HepG2 (cell line): ENCODE data around the gene SPTA1. TPM values are rescaled to one million over a fixed set of nuclear protein-coding genes. Genes with fewer than 3 reads are reported as not detected.

Experiments used
- ATAC-seq: fragments of 200-7000 bp; cut with Tn5 transposase; 3 replicates; pipeline ENCODE4 v1.9.1; 2020; ENCODE audit warnings: mild to moderate bottlenecking, moderate library complexity
- BruUV-seq: library from RNA; stranded (reverse); fragments of 400-500 nt; replicated peaks from 2 replicates; lab custom pipeline; 2021; lab: Mats Ljungman, UMichigan
- CTCF ChIA-PET: fragments of 300-600 bp; formaldehyde crosslinking; extraction: SDS; loops from one replicate; lab custom pipeline; 2021; ENCODE audit warnings: low total read pairs, inconsistent platforms, low intra/inter-chr PET ratio; lab: Yijun Ruan, JAX
- POLR2A ChIA-PET: fragments of 350-600 bp; sonication (Branson Sonifier 250); formaldehyde crosslinking; loops from one replicate; lab custom pipeline; 2020; ENCODE audit warnings: antibody characterized with exemption, inconsistent platforms; lab: Yijun Ruan, JAX
- DNase-seq: peaks from one replicate; pipeline ENCODE4 v3.0.0-alpha.2; 2015; ENCODE audit warnings: low spot score
- FAIRE-seq: peaks from 3 replicates; lab custom pipeline; 2011; peaks lifted over from hg19 to GRCh38; lab: Jason Lieb, UNC
- H2AFZ ChIP-seq: one replicate; pipeline ENCODE4 v1.6.1; 2011; ENCODE audit warnings: low read length, inconsistent platforms
- H3K27ac ChIP-seq: fragments of 300-600 bp; 3 replicates; pipeline ENCODE4 v1.8.0; 2011; ENCODE audit warnings: mixed run types, mild to moderate bottlenecking, mixed read lengths, low read length, inconsistent platforms; ENCODE audit not compliant: insufficient read depth; ENCODE audit errors: extremely low read length
- H3K27me3 ChIP-seq, 2 experiments: fragments of 200-600 bp in 1 of 2; 2 replicates in 1 of 2; 3 replicates in 1 of 2; pipeline versions ENCODE4 v1.6.0 to v1.8.0; 2011; ENCODE audit warnings: low read length in 2 of 2, mild to moderate bottlenecking in 2 of 2, moderate library complexity in 2 of 2, inconsistent platforms in 1 of 2; ENCODE audit not compliant: insufficient read depth in 2 of 2, control insufficient read depth in 1 of 2
- H3K36me3 ChIP-seq, 2 experiments: fragments of 200-600 bp in 1 of 2; replicated peaks in 1 of 2; 2 replicates in 1 of 2; 3 replicates in 1 of 2; pipeline versions ENCODE4 v1.5.1 to v1.8.0; 2011; ENCODE audit warnings: low read length in 2 of 2, inconsistent platforms in 1 of 2; ENCODE audit not compliant: insufficient read depth in 2 of 2, control insufficient read depth in 1 of 2
- H3K4me1 ChIP-seq: 2 replicates; pipeline ENCODE4 v1.5.1; 2012; ENCODE audit warnings: low read length, inconsistent platforms; ENCODE audit not compliant: insufficient read depth
- H3K4me2 ChIP-seq: 2 replicates; pipeline ENCODE4 v1.6.0; 2011; ENCODE audit warnings: low read depth, low read length, inconsistent platforms
- H3K4me3 ChIP-seq, 3 experiments: fragments of 200-600 bp in 1 of 3; sonication (generic), shearing (Covaris generic) in 1 of 3; replicated peaks in 1 of 3; 2 replicates each; pipeline ENCODE4 v1.5.1; 2011 to 2016; ENCODE audit warnings: low read length in 3 of 3, inconsistent platforms in 2 of 3, low read depth in 2 of 3, mild to moderate bottlenecking in 2 of 3, control low read depth in 1 of 3, mixed read lengths in 1 of 3; ENCODE audit not compliant: insufficient read depth in 1 of 3
- H3K79me2 ChIP-seq: one replicate; pipeline ENCODE4 v1.6.1; 2011; ENCODE audit warnings: low read length, inconsistent platforms; ENCODE audit not compliant: insufficient read depth
- H3K9ac ChIP-seq: 2 replicates; pipeline ENCODE4 v1.6.0; 2011; ENCODE audit warnings: mild to moderate bottlenecking, low read depth, low read length, inconsistent platforms; ENCODE audit not compliant: insufficient read depth
- H3K9me3 ChIP-seq: 2 replicates; pipeline ENCODE4 v1.5.1; 2012; ENCODE audit warnings: mild to moderate bottlenecking, low read length
- H4K20me1 ChIP-seq: 2 replicates; pipeline ENCODE4 v1.6.0; 2011; ENCODE audit warnings: inconsistent platforms, mild to moderate bottlenecking, low read length, moderate library complexity; ENCODE audit not compliant: insufficient read depth
- KLF9 ChIP-seq: IDR thresholded peaks from 2 replicates; pipeline ENCODE4 v1.6.1; 2016; ENCODE audit warnings: low read depth
- KMT2A ChIP-seq: sonication (generic); formaldehyde crosslinking; IDR thresholded peaks from 2 replicates; pipeline ENCODE4 v1.4.0; 2020; ENCODE audit warnings: missing genetic modification reagents
- MIER2 ChIP-seq: IDR thresholded peaks from 2 replicates; pipeline ENCODE4 v1.6.1; 2016; ENCODE audit warnings: missing biosample characterization, missing genetic modification reagents
- TBX2 ChIP-seq: sonication (generic); formaldehyde crosslinking; IDR thresholded peaks from 2 replicates; pipeline ENCODE4 v1.5.0; 2020; ENCODE audit warnings: missing genetic modification reagents, mild to moderate bottlenecking, borderline replicate concordance
- ZNF292 ChIP-seq: sonication (generic); formaldehyde crosslinking; IDR thresholded peaks from 2 replicates; pipeline ENCODE4 v1.8.1; 2022; ENCODE audit warnings: mild to moderate bottlenecking, low read depth, missing genetic modification reagents, borderline replicate concordance
- WGBS: methylation state at CpG from one replicate; pipeline ENCODE4 v1.1.6; 2017; ENCODE audit warnings: low lambda C conversion rate; 5-methylcytosine and 5-hydroxymethylcytosine counted together
- in situ Hi-C: cut with HindIII; loops from 2 replicates; pipeline ENCODE4 v1.10.0; 2017; ENCODE audit warnings: low pct_unique_long_range_greater_than_20kb; ENCODE audit not compliant: extremely low pct_ligation_motif_present
- intact Hi-C: fragments of 100-400 bp; cut with micrococcal nuclease; formaldehyde crosslinking; loops from one replicate; pipeline ENCODE4 v1.10.0; 2022; ENCODE audit not compliant: unreplicated experiment
- polyA plus RNA-seq, 8 experiments: library from polyadenylated mRNA; depleted of rRNA in 3 of 8; stranded (reverse) in 7 of 8; unstranded in 1 of 8; fragments of >200 nt; fragmentation: Illumina TruSeq in 4 of 8; extraction: Trizol in 4 of 8; gene quantifications; 2 replicates each; pipeline versions ENCODE4 v1.2.1 to v1.2.3, GENCODE V29; 2011 to 2016; ENCODE audit warnings: low read depth in 4 of 8, missing spikeins in 1 of 8, mixed read lengths in 1 of 8; ENCODE audit not compliant: insufficient read depth in 1 of 8
- total RNA-seq, 5 experiments: library from RNA; depleted of rRNA; stranded (reverse); fragments of >200 nt; fragmentation: Illumina TruSeq; extraction: Trizol; gene quantifications; 2 replicates each; pipeline ENCODE4 v1.2.3, GENCODE V29; 2016; ENCODE audit warnings: low read depth in 1 of 5
- TF ChIP-seq, protein P1 (sequence below): sonication (generic); formaldehyde crosslinking; IDR thresholded peaks from 2 replicates; pipeline ENCODE4 v1.5.1; 2020; ENCODE audit warnings: mild to moderate bottlenecking, missing genetic modification reagents
- TF ChIP-seq, protein P2 (sequence below): conservative IDR thresholded peaks from 2 replicates; pipeline ENCODE4 v1.6.1; 2018; ENCODE audit warnings: missing genetic modification reagents
- TF ChIP-seq, protein P3 (sequence below): IDR thresholded peaks from 2 replicates; pipeline ENCODE4 v1.6.1; 2016; ENCODE audit warnings: low read depth, borderline replicate concordance
- TF ChIP-seq, protein P4 (sequence below): sonication (generic); formaldehyde crosslinking; IDR thresholded peaks from 2 replicates; pipeline ENCODE4 v1.4.0; 2020; ENCODE audit warnings: missing genetic modification reagents
- TF ChIP-seq, protein P5 (sequence below): sonication (generic); formaldehyde crosslinking; IDR thresholded peaks from 2 replicates; pipeline ENCODE4 v1.8.1; 2023; ENCODE audit warnings: missing genetic modification reagents, mild to moderate bottlenecking, borderline replicate concordance
- TF ChIP-seq, protein P6 (sequence below): sonication (generic); formaldehyde crosslinking; IDR thresholded peaks from 2 replicates; pipeline ENCODE4 v1.8.1; 2022; ENCODE audit warnings: mild to moderate bottlenecking, missing genetic modification reagents

Gene SPTA1
- total and polyA plus RNA-seq, 2 of the 13 experiments (the other 11 are each of a cell fraction or from before 2014, with no cell fraction given): not detected

DNA sequence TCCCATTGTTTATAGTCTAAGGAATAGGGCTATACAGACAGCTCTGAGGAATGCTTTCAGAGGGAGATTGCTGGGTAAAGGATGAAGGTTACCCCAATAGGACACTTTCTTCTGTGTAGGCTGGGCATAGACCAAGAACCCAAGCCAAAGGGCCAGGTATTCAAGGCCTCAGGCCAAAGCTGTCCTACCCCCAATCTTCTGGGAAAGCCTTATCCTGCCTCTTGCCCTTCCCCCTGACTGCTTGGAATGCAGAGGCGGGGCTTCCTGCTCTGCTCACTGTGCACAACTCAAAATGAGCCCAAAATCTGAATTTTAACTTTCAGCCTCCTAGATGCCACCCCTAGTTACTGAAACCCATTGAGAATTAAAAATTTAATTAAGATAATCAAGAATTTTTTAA is 79.2 kb downstream of the SPTA1 start:
- CTCF ChIA-PET: no interaction called here
- H3K4me3 ChIP-seq: no peak overlapping the region

More for the DNA sequence above, 79.2 kb downstream of the SPTA1 start:
- H3K9me3 ChIP-seq: peaks cover 65% of the 10 kb centered on the region
- intact Hi-C loops (no loop called here), in situ Hi-C loops (no loop called here)
- no peak overlapping the region for H3K9ac ChIP-seq
- no peak for TF ChIP-seq TBX2
- TF ChIP-seq MIER2 (CRISPR knock-in tag): no peak
- TF ChIP-seq, protein P1, sequence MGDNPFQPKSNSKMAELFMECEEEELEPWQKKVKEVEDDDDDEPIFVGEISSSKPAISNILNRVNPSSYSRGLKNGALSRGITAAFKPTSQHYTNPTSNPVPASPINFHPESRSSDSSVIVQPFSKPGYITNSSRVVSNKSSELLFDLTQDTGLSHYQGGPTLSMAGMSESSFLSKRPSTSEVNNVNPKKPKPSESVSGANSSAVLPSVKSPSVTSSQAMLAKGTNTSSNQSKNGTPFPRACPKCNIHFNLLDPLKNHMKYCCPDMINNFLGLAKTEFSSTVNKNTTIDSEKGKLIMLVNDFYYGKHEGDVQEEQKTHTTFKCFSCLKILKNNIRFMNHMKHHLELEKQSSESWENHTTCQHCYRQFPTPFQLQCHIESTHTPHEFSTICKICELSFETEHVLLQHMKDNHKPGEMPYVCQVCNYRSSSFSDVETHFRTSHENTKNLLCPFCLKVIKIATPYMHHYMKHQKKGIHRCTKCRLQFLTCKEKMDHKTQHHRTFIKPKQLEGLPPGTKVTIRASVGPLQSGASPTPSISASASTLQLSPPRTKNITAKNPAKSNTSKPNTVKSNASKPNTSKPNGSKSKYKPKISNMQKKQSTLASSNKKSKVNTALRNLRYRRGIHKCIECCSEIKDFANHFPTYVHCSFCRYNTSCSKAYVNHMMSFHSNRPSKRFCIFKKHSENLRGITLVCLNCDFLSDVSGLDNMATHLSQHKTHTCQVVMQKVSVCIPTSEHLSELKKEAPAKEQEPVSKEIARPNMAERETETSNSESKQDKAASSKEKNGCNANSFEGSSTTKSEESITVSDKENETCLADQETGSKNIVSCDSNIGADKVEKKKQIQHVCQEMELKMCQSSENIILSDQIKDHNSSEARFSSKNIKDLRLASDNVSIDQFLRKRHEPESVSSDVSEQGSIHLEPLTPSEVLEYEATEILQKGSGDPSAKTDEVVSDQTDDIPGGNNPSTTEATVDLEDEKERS (CRISPR knock-in tag): no peak
- TF ChIP-seq KMT2A: no peak
- no peak for TF ChIP-seq ZNF292
- TF ChIP-seq, protein P2, sequence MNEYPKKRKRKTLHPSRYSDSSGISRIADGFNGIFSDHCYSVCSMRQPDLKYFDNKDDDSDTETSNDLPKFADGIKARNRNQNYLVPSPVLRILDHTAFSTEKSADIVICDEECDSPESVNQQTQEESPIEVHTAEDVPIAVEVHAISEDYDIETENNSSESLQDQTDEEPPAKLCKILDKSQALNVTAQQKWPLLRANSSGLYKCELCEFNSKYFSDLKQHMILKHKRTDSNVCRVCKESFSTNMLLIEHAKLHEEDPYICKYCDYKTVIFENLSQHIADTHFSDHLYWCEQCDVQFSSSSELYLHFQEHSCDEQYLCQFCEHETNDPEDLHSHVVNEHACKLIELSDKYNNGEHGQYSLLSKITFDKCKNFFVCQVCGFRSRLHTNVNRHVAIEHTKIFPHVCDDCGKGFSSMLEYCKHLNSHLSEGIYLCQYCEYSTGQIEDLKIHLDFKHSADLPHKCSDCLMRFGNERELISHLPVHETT (CRISPR knock-in tag): no peak
- TF ChIP-seq, protein P3, sequence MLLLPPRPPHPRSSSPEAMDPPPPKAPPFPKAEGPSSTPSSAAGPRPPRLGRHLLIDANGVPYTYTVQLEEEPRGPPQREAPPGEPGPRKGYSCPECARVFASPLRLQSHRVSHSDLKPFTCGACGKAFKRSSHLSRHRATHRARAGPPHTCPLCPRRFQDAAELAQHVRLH: no peak
- TF ChIP-seq, protein P4, sequence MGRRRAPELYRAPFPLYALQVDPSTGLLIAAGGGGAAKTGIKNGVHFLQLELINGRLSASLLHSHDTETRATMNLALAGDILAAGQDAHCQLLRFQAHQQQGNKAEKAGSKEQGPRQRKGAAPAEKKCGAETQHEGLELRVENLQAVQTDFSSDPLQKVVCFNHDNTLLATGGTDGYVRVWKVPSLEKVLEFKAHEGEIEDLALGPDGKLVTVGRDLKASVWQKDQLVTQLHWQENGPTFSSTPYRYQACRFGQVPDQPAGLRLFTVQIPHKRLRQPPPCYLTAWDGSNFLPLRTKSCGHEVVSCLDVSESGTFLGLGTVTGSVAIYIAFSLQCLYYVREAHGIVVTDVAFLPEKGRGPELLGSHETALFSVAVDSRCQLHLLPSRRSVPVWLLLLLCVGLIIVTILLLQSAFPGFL (CRISPR knock-in tag): no peak
- TF ChIP-seq KLF9 (CRISPR knock-in tag): no peak
- TF ChIP-seq, protein P5, sequence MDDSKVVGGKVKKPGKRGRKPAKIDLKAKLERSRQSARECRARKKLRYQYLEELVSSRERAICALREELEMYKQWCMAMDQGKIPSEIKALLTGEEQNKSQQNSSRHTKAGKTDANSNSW: no peak
- TF ChIP-seq, protein P6, sequence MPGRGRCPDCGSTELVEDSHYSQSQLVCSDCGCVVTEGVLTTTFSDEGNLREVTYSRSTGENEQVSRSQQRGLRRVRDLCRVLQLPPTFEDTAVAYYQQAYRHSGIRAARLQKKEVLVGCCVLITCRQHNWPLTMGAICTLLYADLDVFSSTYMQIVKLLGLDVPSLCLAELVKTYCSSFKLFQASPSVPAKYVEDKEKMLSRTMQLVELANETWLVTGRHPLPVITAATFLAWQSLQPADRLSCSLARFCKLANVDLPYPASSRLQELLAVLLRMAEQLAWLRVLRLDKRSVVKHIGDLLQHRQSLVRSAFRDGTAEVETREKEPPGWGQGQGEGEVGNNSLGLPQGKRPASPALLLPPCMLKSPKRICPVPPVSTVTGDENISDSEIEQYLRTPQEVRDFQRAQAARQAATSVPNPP: no peak
- no peak overlapping the region for H2AFZ ChIP-seq
- POLR2A ChIA-PET: no interaction called here
- DNase-seq: no peak
- H3K4me2 ChIP-seq: no peak overlapping the region
- no peaks in the 10 kb centered on the region for H3K27me3 ChIP-seq
- no peak for ATAC-seq
- no peaks in the 10 kb centered on the region for H4K20me1 ChIP-seq
- WGBS: 0% methylated on average over 1 of the region's 1 CpG
- H3K79me2 ChIP-seq: no peaks in the 10 kb centered on the region
- H3K4me1 ChIP-seq: no peaks in the 10 kb centered on the region
- H3K27ac ChIP-seq: no peak overlapping the region
- FAIRE-seq: no peak
- no TSS peak for BruUV-seq
- no peaks in the 10 kb centered on the region for H3K36me3 ChIP-seq
